ENCODE data around the gene SMYD3. TPM values are rescaled to one million over a fixed set of nuclear protein-coding genes. Genes with fewer than 3 reads are reported as not detected.

SMYD3 gene
- total and polyA plus RNA-seq, 9 of the 15 experiments (the other 6 are each of a cell fraction or from before 2014, with no cell fraction given), result 128 to 440 (median 197) TPM

GRCh38 chr1:245874942-245875580 lies 632.0 kb downstream of the SMYD3 start (continued):
- TF ChIP-seq ZNF318 (IDR thresholded peaks at IDR 0.05; ENCODE audit: borderline replicate concordance in 1 of 2, low read depth in 1 of 2), result no peak
- no peak for TF ChIP-seq GTF2A2 (tag; IDR thresholded peaks at IDR 0.05)
- TF ChIP-seq MAFK (IDR thresholded peaks at IDR 0.05; ENCODE audit: low read length), result 0 out of 2 replicates have a peak, but pooled peaks have one; percentile 7
- TF ChIP-seq JUND (IDR thresholded peaks at IDR 0.05; ENCODE audit: borderline replicate concordance, low read depth, low read length), result no peak
- 0 out of 3 replicates have a peak, but pooled peaks have one; percentile 26 for TF ChIP-seq JUND (tag; IDR thresholded peaks at IDR 0.05; ENCODE audit: borderline replicate concordance, low read depth, low read length)
- TF ChIP-seq ETV1 (tag; conservative IDR thresholded peaks at IDR 0.05; ENCODE audit: low read depth), result 0 out of 2 replicates have a peak, but pooled peaks have one; percentile 12
- TF ChIP-seq ZNF507 (tag; conservative IDR thresholded peaks at IDR 0.05), result no peak
- no peak for TF ChIP-seq YY1 (IDR thresholded peaks at IDR 0.05; ENCODE audit: borderline replicate concordance in 1 of 3, control insufficient read depth in 1 of 3, extremely low read depth in 1 of 3, insufficient read depth in 3 of 3, insufficient read length in 1 of 3, insufficient replicate concordance in 2 of 3, low read depth in 1 of 3, low read length in 2 of 3)
- peak; percentile 61 for TF ChIP-seq CBFA2T2 (conservative IDR thresholded peaks at IDR 0.05)
- TF ChIP-seq TAL1 (IDR thresholded peaks at IDR 0.05), result peak; percentile 23; the same call in 1 of the 2 replicates
- TF ChIP-seq TFAM (CRISPR knock-in tag; conservative IDR thresholded peaks at IDR 0.05), result no peak
- no peak for TF ChIP-seq ZNF707 (CRISPR knock-in tag; conservative IDR thresholded peaks at IDR 0.05)
- peak; percentile 84 to 91 for TF ChIP-seq MNT (conservative IDR thresholded peaks at IDR 0.05)

Data from K562 (cell line).